Activated CD4-positive, alpha-beta T cell treated with anti-CD3 and anti-CD28 coated beads for 48 hours (primary cell): ENCODE results near the gene ACER1.
"Not testable (repeated sequence)": the region's sequence is repeated elsewhere in the genome, so short reads cannot be mapped to it uniquely, and the experiment has no call there.

Experiments
- DNase-seq: peaks from one replicate; pipeline ENCODE4 v3.0.0-alpha.2; 2020

Gene ACER1, protein sequence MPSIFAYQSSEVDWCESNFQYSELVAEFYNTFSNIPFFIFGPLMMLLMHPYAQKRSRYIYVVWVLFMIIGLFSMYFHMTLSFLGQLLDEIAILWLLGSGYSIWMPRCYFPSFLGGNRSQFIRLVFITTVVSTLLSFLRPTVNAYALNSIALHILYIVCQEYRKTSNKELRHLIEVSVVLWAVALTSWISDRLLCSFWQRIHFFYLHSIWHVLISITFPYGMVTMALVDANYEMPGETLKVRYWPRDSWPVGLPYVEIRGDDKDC

DNA sequence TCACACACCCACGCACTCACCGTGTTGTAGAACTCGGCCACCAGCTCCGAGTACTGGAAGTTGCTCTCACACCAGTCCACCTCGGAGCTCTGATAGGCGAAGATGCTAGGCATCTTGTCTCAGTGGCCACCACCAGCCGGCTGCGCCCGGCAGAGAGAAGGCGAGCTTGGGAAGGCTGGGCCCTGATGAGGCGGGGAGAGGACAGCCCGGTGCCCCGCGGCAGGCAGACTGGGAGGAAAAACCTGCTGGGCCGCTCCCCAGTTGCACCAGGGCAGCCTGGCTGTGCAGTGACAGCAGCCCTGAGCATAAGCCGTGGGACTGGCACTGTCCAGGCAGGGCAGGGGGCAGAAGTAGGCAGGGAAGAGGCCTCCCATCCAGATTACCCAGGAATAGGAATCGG, at the start of gene ACER1:
Gene ACER1, minus strand, starts transcription at position 174 of the 400 bp plus-strand sequence. Its CDS starts 61 bp downstream, at position 113.
- DNase-seq = no peak

DNA sequence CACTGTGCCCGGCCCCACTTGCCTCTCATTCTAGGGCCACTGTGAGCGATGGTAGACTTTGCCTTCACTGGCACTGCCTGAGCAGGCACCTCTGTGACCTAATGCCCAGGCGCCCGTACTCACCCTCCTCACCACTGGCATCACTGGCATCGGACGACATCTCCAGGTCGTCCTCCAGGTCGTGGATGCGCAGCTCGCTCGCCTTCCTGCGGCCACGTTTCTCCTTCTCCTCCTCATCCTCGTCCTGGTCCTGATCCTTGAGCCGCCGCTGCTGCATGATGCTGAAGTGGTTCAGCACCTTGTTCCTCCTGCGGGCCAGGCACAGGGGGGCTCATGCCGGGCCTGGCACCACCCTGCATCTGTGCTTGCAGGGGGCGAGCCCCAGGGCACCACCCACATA, 49.8 kb upstream of the ACER1 start:
- DNase-seq = no peak

DNA sequence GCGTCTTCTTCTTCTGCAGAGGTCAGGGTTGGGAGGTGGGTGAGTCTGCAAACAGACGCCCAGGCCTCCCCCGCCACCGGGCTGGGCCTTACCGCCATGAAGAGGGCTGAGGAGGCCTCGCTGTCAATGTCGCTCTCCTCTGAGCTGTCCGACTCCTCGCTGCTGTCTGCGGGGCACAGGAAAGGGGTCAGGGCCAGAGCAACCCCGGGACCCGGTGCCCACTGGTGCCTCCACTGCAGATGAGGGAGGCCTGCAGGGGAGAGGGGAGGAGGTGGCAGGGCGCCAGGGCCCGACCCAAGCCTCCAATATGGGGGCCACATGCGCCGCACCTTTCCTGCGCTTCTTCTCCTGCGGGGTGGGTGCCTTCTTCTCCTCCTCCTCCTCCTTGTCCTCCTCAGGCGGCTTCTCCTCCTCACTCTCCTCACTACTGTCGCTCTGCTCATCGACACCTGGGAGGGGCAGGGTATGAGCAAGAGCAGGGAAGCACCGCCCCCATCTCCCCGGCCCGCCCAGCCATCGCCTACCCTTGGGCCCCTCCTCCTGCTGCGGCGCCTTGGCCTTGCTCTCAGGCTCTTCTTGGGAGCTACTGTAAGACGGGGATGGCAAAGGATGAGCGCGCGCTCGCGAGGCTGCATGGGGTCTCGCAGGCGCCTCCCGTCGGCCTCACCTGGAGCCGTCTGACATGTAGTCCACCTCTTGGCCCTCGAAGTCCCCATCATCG, 47.8 kb upstream of the ACER1 start:
- DNase-seq = no peak

DNA sequence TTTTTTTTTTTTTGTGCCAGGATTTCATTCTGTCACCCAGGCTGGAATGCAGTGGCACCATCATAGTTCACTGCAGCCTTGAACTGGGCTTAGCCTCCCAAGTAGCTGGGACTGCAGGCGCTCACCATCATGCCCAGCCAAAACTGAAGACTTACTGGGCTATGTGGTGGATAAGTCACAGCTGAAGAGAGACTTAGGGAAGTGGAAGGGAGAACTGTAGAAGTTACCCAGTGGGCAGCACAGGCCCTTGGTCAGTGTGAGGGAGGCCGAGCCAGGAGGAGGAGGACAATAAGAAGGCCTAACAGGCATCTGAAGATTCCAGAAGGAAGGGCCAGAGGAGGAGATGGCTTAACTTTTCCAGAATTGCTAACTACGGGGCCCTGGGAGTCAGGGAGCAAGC, 46.3 kb upstream of the ACER1 start:
- no peak for DNase-seq

DNA sequence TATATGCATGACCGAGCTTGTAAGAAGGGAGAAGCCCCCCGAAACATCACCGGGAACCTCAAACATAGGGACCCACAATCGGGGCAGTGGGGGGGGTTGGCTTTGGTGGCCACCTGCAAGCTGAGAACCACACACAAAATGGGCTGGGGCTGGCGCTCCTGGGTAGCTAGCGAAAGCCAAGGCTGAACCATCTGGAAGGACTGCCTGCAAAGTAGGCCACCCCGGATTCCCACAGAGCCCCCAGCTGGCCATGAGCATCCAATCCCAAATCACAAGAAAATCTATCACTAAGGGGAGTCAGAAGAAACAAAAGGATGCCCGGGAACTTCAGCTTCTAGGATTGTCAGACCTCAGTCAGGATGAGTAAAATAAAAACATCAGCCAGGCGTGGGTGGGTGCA, 45.1 kb upstream of the ACER1 start:
- no peak for DNase-seq

DNA sequence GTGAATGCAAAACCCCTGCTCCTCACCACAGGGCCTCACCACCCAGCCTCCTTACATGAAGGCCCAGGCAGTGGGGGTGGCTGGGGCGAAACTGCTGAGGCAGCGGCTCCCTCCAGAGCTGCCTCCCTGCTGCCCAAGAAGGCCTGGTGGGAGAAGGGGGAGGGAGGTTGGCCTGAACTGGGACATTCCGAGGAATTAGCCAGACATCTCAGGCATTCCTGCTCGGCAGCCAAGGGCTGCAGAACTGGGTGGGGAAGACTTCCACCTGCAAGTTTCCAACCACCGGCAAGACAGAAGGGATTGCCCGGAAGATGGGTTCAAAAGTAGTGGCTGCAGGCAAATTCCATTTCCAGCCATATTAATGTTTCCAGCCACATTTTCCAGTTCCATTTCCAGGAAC, 44.6 kb upstream of the ACER1 start:
- no peak for DNase-seq

DNA sequence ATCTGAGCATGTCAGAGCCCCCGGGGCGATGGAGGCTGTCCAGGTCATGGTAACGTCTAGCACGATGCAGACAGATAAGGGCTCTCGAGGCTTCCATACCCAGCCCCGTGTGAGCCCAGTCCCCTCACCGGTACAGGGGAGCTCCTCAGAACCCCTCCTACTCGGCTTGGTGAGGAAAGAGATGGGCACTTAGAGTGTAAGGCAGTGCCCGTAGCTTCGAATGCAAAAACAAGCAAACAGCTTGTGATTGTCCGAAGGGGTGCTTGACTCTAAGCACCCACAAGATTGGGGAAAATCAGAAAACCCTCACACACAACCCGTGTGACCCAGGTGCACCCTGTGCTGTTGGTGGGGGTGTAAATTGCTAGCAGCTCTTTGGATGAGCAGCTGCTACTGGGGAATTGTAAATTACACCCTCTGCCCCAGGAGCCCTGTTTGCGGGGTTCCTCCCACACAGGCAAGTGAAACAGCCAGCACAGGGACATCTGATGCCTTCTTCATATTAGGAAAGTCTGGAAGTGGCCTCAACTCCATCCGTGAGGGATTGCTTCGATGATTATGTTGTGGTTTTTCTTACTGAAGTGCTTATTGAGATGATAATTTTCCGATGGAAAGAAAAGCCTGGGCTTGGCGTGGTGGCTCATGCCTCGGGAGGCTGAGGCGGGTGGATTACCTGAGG, 43.2 kb upstream of the ACER1 start:
- no peak for DNase-seq

DNA sequence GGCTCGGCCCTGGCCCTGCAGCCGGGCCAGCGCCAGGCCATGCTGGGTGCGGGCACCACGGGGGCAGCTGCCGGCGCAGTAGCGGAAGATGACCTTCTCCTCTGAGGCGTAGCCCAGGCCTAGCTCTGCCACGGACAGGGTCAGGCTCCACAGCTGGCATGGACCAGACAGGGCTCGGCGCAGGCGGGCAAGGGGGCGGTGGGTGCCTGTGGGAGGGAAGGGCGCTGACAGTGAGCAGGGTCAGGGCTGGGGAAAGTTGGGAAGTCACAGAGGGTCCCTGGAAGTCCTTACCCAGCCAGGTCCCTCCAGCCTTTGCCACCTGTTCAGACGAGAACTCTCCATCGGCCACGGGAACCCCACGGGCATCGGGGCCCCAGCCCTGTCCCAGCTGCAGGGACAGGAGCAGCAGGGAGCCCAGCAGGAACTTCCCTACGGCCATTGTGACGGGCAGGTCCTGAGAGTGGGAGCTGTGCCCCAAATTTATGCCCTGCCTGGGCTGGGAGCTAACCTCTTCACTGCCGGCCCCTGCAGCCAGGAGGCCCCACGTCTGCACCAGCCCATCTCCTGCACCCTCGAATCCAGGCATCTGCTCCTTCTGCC, 42.1 kb upstream of the ACER1 start, which contains the start of gene PSPN:
Gene PSPN, minus strand, starts transcription at position 523 of the 600 bp plus-strand sequence. Its CDS starts 84 bp downstream, at position 439.
- DNase-seq = no peak

DNA sequence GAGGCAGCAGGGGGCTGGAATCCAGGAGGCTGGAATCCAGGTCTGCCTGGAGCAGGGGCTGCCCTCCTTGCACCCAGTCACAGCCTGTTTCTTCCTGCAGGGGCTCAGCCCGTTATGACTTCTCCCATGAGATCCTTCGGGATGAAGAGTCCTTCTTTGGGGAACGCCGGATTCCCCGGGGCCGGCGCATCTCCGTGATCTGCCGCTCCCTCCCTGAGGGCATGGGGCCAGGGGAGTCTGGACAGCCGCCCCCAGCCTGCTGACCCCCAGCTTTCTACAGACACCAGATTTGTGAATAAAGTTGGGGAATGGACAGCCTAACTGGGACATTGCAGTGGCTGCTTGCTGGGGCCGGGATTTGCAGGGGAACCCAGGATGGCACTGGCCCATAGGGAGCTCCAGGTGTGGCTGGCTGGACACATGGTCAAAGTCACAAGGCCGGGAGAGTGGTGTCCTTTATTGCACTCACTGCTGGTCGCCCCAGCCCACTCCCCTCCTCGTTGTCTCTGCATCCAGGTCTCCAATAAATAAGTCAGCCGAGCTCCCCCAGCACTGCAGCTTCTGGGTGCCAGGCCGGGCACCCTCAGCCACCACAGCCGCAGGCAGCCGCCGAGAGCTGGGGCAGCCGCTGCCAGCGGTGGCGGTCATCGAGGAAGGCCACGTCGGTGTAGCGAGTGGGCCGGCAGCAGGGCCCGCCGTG, 41.4 kb upstream of the ACER1 start:
- DNase-seq = no peak

DNA sequence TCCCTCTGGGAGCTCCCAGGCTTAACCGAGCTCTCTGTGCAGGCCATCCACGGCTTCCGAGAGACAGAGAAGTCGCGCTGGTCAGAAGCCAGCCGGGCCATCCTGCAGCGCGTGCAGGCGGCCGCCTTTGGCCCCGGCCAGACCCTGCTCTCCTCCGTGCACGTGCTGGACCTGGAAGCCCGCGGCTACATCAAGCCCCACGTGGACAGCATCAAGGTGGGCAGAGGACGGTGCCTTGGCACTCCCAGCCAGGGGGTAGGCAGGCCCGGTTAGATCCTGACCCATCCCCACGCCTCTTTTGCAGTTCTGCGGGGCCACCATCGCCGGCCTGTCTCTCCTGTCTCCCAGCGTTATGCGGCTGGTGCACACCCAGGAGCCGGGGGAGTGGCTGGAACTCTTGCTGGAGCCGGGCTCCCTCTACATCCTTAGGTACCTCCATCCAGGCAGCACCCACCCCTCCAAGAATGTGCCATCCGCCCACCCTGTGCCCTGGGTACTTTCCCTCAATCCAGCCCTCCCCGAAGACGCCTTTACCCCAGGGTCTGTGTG, 40.8 kb upstream of the ACER1 start:
- DNase-seq = no peak

DNA sequence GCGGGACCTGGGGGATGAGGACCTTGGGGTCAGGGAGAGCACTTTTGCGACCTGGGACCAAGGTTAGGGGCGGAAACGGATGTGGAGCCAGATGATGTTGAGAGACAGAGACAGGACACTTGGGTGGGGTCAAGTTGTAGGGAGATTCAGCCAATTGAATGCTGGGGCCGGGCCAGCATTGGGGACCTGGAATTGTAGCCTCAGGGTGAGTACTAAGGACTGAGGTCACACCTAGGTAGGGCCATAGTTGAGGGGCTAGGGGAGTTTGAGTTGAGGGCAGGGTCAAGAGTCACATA, 40.3 kb upstream of the ACER1 start:
- no peak for DNase-seq

DNA sequence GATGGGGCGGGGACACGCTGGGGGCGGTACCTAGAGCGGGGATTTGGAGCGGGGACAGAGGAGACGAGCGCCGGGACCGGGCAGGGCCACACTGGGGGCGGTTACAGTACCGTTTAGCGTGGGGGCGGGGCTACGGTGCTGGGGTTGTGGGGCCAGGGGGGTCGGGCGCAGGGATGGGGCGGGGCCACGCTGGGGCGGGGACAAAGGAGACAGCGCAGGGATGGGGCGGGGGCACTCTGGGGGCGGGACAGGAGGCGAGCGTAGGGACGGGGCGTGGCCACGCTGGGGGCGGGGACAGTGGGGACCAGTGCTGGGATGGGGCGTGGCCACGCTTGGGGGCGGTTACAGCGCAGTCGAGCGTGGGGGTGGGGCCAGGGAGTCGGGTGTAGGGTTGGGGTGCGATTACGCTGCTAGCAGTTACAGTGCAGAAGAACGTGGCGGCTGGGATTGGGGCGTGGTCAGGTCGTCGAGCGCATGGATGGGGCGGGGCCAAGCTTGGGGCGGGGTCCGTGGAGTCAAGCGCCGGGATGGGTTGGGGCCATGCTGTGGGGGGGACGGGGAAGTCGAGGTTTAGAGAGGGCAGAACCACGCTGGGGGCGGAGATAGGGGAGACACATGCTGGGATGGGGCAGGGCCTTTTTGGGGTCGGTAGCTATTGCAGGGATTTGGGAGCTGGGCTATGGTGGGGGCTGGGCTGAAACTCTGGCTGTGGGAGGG, 39.8 kb upstream of the ACER1 start:
- DNase-seq = peak; percentile 100

DNA sequence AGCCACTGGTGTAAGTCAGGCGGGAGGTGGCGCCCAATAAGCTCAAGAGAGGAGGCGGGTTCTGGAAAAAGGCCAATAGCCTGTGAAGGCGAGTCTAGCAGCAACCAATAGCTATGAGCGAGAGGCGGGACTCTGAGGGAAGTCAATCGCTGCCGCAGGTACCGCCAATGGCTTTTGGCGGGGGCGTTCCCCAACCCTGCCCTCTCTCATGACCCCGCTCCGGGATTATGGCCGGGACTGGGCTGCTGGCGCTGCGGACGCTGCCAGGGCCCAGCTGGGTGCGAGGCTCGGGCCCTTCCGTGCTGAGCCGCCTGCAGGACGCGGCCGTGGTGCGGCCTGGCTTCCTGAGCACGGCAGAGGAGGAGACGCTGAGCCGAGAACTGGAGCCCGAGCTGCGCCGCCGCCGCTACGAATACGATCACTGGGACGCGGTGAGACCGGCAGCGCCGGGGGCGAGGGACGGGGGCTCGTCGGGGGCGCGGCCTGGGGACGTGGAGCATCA, 39.2 kb upstream of the ACER1 start, which contains the start of gene ALKBH7:
Gene ALKBH7, plus strand, starts transcription at position 201 of the 502 bp plus-strand sequence. Its CDS starts 27 bp downstream, at position 228.
- peak; percentile 98 for DNase-seq

DNA sequence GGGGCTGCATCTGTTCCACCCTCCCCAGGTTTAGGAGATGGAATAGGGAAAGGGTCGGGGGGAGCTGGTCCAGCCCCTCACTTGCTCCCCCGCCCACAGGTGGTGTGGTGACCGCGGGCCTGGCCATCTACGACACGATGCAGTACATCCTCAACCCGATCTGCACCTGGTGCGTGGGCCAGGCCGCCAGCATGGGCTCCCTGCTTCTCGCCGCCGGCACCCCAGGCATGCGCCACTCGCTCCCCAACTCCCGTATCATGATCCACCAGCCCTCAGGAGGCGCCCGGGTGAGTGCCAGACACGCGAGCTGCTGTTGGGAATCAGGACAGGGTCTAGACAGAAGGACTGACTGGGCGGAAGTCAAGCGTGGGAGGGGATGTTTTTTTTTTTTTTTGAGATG, 30.9 kb upstream of the ACER1 start:
- DNase-seq = no peak

DNA sequence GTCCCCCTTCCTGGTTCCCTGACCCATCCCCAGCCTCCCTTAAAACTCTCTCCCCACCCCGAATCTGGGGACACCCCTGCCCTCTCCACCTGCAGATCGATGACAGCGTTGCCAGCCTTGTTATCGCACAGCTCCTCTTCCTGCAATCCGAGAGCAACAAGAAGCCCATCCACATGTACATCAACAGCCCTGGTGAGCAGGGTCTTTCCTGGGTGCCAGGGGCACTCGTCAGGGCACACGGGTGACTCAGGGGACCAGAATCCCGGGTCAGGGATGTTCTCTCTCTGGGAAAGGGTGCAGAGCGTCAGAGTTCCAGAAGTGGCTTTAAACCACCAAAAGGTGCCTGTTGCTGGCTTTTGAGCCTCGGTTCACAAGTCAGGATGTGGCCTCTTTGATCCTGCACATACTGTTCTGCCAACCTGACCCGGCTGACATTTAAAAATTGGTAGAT, 29.0 kb upstream of the ACER1 start:
- peak; percentile 47 for DNase-seq

DNA sequence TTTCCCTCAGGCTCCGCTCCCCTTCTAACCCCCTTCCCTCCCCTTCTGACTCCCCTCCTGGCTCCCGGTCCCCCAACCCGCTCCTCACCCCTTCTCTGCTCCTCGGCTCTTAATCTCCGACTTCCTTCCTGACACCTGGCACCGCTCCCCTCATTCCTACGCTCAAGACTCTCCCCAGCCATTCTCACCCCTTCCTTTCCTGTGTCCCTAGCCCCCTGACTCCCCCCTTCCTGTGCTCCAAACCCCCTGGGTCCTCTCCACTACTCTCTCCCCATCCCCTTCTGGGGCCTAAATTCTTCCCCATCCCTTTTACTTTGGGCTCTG, 28.6 kb upstream of the ACER1 start:
- DNase-seq = no peak

DNA sequence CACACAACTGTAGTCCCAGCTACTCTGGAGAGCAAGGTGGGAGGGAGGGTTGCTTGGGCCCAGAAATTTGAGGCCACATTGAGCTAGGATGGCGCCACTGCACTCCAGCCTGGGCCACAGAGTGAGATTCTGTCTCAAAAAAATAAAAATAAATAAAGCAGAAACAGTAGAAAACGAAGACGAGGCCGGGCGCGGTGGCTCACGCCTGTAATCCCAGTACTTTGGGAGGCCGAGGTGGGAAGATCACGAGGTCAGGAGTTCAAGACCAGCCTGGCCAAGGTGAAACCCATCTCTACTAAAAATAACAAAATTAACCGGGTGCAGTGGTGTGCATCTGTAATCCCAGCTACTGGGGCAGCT, 27.4 kb upstream of the ACER1 start:
- not testable (repeated sequence) for DNase-seq

DNA sequence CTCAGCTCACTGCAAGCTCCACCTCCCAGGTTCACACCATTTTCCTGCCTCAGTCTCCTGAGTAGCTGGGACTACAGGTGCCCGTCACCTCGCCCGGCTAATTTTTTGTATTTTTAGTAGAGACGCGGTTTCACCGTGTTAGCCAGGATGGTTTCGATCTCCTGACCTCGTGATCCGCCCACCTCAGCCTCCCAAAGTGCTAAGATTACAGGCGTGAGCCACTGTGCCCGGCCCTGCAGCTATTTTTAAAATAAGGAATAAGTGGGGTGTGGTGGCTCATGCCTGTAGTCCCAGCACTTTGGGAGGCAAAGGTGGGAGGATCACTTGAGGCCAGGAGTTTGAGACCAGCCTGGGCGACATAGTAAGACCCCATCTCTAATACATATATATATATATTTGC, 27.0 kb upstream of the ACER1 start:
- DNase-seq = not testable (repeated sequence)

DNA sequence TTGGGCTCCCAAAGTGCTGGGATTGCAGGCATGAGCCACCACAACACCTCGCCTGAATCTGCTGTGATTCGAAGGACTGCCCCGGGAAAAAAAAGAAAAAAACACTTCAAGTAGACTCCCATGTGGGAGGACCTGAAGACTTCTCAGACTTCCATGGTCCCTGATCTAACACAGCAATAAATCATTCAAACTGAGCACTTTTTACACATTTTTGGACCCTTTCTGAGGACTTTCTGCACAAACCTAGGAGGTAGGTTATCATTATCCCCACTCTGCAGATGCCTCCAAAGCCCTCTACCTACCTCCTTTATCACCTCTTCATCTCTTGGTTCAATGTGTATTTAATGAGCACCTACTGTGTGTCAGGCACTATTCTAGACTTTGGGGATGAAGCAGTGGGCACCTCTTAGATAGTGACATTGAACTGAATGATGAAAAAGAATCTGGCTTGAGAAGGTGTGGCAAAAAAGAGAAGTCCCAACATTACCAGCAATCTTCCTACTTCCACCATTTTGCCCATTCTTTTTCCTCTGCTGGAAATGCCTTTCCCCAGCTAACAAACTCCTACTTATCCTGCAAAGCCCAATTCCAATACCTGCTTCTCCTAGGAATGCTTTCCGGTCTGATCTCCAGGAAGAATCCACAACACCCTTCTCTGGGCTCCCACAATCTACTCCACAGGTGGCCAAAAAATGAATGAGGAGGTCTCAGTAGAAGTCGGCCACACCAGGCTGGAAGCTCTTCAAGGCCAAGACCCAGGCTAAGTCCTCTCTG, 26.3 kb upstream of the ACER1 start:
- DNase-seq = no peak

DNA sequence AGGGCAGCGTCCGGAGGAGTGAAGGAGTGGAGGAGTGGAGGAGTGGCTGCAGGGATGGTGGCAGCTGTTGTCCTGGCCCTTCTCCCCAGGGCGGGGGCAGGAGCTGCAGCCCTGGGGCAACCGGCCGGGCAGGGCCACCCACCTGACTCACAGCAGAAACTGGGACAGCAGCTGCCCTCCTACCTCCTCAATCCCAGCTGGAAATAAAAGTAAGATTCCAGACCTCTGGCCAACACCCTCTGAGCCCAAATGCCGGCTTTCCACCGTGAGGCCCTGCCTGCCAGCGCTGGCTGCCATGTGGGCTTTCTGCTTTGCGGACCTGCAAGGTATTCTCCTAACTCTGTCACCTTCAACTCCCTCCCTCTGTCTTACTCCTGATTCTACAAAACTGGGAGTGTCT, 24.6 kb upstream of the ACER1 start:
- DNase-seq = no peak

DNA sequence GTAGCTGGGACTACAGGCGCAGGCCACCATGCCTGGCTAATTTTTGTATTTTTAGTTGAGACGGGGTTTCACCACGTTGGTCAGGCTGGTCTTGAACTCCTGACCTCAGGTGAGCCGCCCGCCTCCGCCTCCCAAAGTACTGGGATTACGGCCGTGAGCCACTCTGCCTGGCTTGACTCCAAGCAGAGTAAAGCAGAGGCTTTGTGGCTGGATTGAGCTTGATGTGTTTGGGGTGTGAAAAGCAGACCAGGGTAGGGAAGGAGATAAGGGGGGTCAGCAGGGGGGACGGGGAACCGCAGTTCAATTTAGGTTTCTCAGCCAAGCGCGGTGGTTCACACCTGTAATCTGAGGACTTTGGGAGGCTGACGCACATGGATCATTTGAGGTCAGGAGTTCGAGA, 23.8 kb upstream of the ACER1 start:
- no peak for DNase-seq
